GM12872 (cell line): ENCODE data around the gene MAD1L1.

ENCODE experiments used
- TF ChIP-seq, protein P1 (sequence below): IDR thresholded peaks from 3 replicates; pipeline ENCODE4 v1.5.1; 2011; ENCODE audit warnings: low read depth, mild to moderate bottlenecking, low read length, moderate library complexity; ENCODE audit not compliant: insufficient read depth

Gene MAD1L1

DNA sequence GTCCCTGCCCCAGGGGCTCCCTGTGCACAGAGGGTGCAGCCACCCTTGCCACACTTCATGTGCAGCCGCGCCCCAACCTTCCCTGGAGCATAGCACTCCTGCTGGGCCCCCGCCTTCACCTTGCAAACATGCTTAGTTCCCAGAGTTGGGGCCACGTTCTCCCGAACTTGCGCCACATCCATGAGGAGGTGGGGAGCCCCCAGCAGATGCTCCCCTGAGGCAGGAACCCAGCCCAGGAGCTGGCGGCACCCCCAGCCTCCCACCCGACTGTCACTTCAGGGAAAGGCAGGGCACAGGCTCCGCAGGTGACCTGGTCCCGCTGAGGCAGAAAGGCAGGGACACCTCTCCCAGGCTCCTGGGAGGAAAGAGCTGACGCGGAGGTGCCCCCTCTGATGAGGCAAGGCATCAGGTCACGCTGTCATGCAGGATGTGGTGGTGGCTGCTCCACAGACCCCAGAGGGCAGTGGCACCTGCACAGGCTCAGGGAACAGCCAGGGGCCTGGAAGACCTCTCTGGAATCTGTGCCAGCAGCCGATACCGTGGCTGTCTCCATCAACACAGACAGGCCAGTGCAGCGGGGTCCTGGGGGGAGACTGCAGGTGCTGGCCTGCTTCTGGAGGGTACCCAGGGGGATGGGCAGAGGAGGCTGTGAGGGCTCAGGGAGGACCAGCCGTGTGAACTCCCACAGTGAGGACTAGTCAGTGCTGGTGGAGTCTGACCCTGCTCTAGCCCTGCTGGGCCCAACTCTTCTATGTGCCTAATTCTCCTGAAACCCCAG is 221.3 kb downstream of the MAD1L1 start:
- TF ChIP-seq, protein P1, sequence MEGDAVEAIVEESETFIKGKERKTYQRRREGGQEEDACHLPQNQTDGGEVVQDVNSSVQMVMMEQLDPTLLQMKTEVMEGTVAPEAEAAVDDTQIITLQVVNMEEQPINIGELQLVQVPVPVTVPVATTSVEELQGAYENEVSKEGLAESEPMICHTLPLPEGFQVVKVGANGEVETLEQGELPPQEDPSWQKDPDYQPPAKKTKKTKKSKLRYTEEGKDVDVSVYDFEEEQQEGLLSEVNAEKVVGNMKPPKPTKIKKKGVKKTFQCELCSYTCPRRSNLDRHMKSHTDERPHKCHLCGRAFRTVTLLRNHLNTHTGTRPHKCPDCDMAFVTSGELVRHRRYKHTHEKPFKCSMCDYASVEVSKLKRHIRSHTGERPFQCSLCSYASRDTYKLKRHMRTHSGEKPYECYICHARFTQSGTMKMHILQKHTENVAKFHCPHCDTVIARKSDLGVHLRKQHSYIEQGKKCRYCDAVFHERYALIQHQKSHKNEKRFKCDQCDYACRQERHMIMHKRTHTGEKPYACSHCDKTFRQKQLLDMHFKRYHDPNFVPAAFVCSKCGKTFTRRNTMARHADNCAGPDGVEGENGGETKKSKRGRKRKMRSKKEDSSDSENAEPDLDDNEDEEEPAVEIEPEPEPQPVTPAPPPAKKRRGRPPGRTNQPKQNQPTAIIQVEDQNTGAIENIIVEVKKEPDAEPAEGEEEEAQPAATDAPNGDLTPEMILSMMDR = no peak

DNA sequence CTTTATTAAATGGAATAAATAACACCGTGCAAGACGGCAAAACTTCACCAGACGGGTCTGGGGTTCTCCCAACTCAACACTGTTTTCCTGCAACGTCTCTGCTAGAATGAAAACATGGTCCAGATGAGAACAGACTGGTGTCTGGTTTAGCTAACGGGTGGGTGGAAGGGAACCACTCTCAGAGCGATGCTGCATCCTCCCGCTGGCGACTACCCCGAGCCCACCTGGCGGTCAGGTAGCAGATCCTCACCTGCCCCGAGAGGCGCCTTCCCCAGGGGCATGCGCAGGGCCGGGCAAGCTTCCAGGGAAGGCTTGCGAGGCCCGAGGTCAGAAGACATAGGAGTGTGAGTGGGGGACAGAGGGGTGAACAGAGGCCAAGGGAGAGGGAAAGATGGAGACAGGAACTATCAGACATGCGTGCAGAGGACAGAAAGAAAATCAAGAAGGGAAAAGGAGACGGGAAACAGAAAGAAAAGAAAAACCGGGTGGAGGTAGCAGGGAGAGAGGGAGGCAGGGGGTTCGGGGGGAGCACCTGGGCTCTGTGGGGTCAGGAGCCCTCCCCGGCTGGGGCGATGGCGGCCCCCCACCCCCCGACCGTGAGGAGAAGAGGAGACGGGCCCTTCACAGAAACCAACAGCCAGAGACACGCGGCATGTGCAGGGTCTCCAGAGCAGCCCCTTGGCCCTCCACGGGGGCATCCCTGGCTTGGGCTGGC is 222.0 kb downstream of the MAD1L1 start:
- TF ChIP-seq, protein P1 = no peak

DNA sequence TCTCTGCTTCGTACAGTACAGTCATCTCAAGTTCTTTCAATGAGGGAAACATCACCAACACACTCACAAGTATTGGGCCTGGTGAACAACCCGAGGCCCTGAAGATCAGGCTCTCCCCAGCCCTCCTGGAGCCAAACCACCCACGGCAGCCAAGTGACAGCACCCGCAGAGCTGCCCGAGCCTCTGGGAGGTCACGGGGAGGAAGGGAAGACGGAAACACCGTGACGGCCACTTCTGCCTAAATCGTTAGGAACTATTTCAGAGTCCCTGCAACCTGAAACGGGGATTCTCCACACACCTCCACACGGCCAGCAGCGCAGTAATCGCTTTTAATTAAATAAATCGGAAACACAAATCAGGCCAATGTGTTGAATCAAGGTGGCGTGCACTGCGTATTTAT is 222.6 kb downstream of the MAD1L1 start:
- TF ChIP-seq, protein P1 = no peak

DNA sequence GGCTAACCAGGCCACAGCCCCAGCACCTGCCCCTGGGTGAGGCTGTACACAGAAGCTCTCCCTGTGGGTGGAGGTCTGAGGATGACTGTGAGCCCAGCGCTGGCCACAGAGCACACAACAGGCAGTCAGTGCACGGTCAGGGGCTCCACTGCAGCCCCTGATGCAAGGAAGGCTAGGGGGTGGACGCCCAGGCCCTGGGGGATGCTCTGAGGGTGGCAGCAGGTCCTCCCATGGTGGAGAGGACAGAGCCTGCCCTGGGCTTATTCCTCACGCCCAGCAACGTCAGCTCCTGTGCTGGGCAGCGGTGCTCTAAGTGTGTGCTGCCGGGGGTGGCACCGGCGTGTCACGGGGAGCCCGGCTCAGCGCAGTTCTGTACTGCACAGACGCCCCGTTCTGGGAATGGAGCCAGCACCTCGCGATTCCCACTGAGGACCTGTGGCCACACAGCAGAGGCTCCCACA is 223.2 kb downstream of the MAD1L1 start:
- TF ChIP-seq, protein P1 = no peak

DNA sequence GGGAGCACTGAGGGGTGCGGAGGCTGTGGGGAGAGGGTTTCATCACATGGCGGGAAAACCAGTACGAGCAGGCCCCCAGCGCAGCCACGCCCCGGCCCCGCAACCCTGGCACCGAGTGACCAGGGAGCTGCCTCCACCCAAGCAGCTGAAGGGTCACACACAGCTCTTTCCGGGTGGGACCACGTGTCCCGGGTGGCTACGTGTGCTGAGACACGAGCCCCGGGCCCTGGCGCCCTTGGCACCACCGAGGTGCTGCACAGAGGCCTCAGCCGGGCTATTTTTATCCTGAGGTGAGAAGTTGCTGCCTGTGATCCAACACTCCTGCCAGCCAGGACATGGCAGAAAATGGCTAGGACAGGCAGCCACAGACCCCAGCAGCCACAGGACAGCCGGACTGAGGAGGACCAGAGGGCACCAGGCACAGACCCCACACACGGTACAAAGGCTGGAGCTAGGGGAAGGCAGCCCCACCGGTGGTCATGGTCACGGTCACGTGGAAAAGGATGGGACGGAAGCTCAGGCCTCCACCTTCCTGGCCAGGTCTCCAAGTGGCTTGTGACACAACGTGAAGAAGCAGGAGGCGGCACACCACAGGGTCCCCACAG is 223.7 kb downstream of the MAD1L1 start:
- TF ChIP-seq, protein P1 = no peak

DNA sequence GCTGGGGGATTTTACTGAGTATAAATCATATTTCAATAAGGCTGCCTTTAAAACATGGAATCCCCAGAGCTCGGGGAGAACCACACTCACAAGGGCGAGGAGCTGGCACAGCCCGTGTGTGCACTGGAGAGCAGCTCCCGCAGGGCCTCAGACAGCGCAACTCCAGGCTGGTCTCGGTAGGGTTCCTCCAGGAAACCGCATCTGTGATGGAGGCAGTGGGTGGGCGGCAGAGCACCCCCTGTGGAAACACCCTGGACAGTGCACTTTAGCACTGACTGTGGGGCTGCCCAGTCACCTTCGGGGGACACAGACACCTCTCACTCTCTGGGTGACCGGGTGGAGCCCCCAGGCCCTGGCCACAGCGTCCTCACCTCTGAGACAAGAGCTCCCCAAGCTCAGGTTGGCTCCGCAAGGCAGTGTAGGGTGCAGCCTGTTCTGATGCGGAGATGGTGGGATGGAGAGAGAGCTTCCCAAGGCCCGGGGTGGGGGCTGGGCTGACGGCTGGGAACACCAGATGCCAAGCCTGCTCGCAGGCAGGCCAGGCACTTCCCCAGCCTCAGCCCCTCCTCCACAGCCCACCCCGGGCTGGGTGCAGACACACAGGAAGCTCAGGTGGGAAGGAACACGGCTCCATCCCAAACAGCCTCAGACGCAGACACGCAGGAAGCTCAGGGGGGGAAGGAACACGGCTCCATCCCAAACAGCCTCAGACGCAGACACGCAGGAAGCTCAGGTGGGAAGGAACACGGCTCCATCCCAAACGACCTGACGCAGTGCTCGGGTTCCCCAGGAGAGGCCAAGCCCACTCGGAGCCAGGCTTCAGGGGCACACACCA is 224.4 kb downstream of the MAD1L1 start:
- TF ChIP-seq, protein P1 = no peak
